NT2/D1 (cell line): ENCODE data around the gene HENMT1.
"Not testable (repeated sequence)": the region's sequence is repeated elsewhere in the genome, so short reads cannot be mapped to it uniquely, and the experiment has no call there.

Experiments
- DNase-seq: peaks from one replicate; pipeline ENCODE4 v3.0.0-alpha.2; 2011; ENCODE audit warnings: low read depth, low spot score
- H3K27me3 ChIP-seq: 2 replicates; pipeline ENCODE4 v1.6.0; 2011; ENCODE audit warnings: mild to moderate bottlenecking; ENCODE audit not compliant: insufficient read length, insufficient read depth
- H3K36me3 ChIP-seq: 2 replicates; pipeline ENCODE4 v1.6.1; 2011; ENCODE audit warnings: mild to moderate bottlenecking, low read length, mixed read lengths; ENCODE audit not compliant: insufficient read depth, insufficient read length
- H3K4me1 ChIP-seq: 2 replicates; pipeline ENCODE4 v1.5.1; 2011; ENCODE audit not compliant: insufficient read depth, insufficient read length
- H3K4me3 ChIP-seq: 2 replicates; pipeline ENCODE4 v1.5.1; 2011; ENCODE audit warnings: low read depth; ENCODE audit not compliant: insufficient read length
- H3K9ac ChIP-seq: 2 replicates; pipeline ENCODE4 v1.6.0; 2011; ENCODE audit warnings: low read depth; ENCODE audit not compliant: insufficient read length
- H3K9me3 ChIP-seq: 2 replicates; pipeline ENCODE4 v1.5.1; 2011; ENCODE audit warnings: mild to moderate bottlenecking, low read length; ENCODE audit not compliant: insufficient read depth
- SUZ12 ChIP-seq: IDR thresholded peaks from 2 replicates; pipeline ENCODE4 v1.6.1; 2011; ENCODE audit not compliant: insufficient read length, insufficient read depth; ENCODE audit errors: extremely low read depth
- YY1 ChIP-seq: IDR thresholded peaks from 2 replicates; pipeline ENCODE4 v1.6.1; 2011; ENCODE audit not compliant: insufficient read length, insufficient read depth
- ZNF274 ChIP-seq: IDR thresholded peaks from 2 replicates; pipeline ENCODE4 v1.6.1; 2011; ENCODE audit warnings: mild to moderate bottlenecking, low read depth, low read length

Gene HENMT1

GRCh38 chr1:108668777-108669176 is 7.9 kb upstream of the HENMT1 start:
- Histone ChIP-seq H3K4me3 (no peak overlapping the region), H3K9ac (no peak overlapping the region), H3K36me3 (peaks cover 4% of the 10 kb centered on the region), H3K27me3 (no peaks in the 10 kb centered on the region), H3K4me1 (no peaks in the 10 kb centered on the region), H3K9me3 (no peaks in the 10 kb centered on the region)
- TF ChIP-seq SUZ12 (no peak), ZNF274 (no peak)
- no peak for DNase-seq

- not testable (repeated sequence) for H3K9ac ChIP-seq, H3K9me3 ChIP-seq, H3K4me1 ChIP-seq, H3K4me3 ChIP-seq, DNase-seq, H3K36me3 ChIP-seq, H3K27me3 ChIP-seq
These were observed 6.5 kb upstream of the HENMT1 start for GRCh38 chr1:108667422-108667821.

- Histone ChIP-seq H3K4me1 (no peaks in the 10 kb centered on the region), H3K9me3 (no peaks in the 10 kb centered on the region), H3K9ac (no peak overlapping the region), H3K27me3 (peaks cover 4% of the 10 kb centered on the region), H3K4me3 (no peak overlapping the region), H3K36me3 (peaks cover 4% of the 10 kb centered on the region)
- no peak for DNase-seq
- no peak for TF ChIP-seq SUZ12
- no peak for TF ChIP-seq YY1
- no peak for TF ChIP-seq ZNF274
These were observed 4.9 kb upstream of the HENMT1 start for GRCh38 chr1:108665771-108666170.

DNA sequence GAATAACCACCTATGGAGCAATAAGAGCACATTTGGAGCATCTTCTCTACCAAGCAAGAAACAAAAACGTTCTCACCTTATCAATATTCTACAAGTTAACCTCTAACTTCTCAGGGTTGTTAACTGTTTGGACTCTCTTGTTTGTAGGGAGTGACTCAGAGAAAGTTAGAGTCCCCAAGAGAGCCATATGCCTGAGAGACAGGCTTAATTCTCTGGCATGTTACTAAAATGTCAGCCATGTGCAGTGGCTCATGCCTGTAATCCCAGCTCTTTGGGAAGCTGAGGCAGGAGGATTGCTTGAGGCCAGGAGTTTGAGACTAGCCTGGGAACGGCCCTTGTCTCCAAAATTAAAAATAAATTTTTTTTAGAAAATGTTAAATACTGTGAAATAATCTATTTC is 4.2 kb upstream of the HENMT1 start:
- Histone ChIP-seq H3K4me3 (no peak overlapping the region), H3K9ac (no peak overlapping the region), H3K27me3 (peaks cover 4% of the 10 kb centered on the region), H3K4me1 (no peaks in the 10 kb centered on the region), H3K36me3 (peaks cover 4% of the 10 kb centered on the region), H3K9me3 (no peaks in the 10 kb centered on the region)
- no peak for DNase-seq
- TF ChIP-seq SUZ12: no peak
- TF ChIP-seq ZNF274: no peak
- TF ChIP-seq YY1: no peak

DNA sequence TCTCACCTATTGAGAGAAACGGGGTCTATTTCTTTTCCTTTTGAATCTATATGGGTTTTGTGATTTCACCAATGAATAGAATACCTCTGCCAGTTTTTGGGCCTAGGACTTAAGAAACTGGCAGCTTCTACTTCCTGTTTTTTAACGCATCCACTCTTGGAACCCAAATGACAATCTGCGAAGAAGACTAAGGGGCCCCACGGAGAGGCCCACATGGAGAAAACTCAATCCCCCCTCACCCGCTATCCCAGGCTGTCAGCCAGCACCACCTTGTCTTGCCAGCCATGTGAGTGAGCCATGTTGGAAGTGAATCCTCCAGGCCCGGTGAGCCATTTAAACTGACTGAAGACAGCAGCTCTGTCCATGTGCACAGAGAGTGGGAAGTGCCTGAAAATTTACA is 3.6 kb upstream of the HENMT1 start:
- no peak for DNase-seq
- no peaks in the 10 kb centered on the region for H3K9me3 ChIP-seq
- H3K4me1 ChIP-seq: no peaks in the 10 kb centered on the region

GRCh38 chr1:108663074-108663473 is 2.2 kb upstream of the HENMT1 start:
- Histone ChIP-seq H3K9ac (no peak overlapping the region), H3K27me3 (peaks cover 4% of the 10 kb centered on the region), H3K36me3 (peaks cover 4% of the 10 kb centered on the region), H3K4me3 (no peak overlapping the region), H3K4me1 (no peaks in the 10 kb centered on the region), H3K9me3 (no peaks in the 10 kb centered on the region)
- TF ChIP-seq ZNF274: no peak
- no peak for TF ChIP-seq SUZ12
- TF ChIP-seq YY1: no peak
- no peak for DNase-seq

More for the DNA sequence above, 3.6 kb upstream of the HENMT1 start:
- TF ChIP-seq SUZ12 (no peak), ZNF274 (no peak), YY1 (no peak)
- no peak overlapping the region for H3K9ac ChIP-seq
- H3K36me3 ChIP-seq: peaks cover 4% of the 10 kb centered on the region
- H3K27me3 ChIP-seq: peaks cover 4% of the 10 kb centered on the region
- H3K4me3 ChIP-seq: no peak overlapping the region

DNA sequence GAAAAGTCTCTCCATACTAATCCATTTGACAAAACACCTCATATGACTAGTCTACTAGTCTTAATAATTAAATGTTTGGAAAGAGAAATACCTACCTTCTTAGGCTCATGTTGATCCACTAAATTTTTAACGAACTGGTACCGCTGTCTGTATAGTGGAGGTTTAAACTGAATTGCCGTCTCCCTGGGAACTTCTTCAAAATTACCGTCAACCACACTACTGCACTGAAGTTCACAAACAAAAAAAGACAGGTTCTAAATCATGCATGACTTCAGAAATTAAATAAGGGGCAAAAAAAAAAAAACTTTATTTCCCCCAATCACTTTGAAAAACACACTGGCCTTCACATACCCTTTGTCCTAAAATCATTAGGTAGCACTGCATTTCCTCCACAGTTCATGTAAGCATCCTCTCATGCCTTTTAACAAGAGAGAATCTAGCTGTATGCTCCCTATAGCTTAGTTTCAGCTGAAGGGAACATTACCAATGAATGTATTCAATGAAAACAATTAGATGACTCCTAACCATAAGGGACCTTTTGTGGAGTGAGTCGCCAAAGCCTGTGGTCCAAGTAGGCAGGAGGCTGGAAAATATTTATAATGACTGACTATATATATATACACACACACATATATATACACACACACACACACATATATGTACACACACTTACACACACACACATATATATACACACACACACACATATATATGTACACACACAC is 3.4 kb downstream of the HENMT1 start:
- no peak for DNase-seq
- Histone ChIP-seq H3K36me3 (peaks cover 20% of the 10 kb centered on the region), H3K9ac (no peak overlapping the region), H3K9me3 (no peaks in the 10 kb centered on the region), H3K4me1 (no peaks in the 10 kb centered on the region), H3K4me3 (no peak overlapping the region), H3K27me3 (peaks cover 4% of the 10 kb centered on the region)
- TF ChIP-seq ZNF274: no peak
- no peak for TF ChIP-seq YY1
- no peak for TF ChIP-seq SUZ12
